CD4-positive, alpha-beta T cell treated with Interleukin-15 for 4 hours (primary cell): ENCODE data around the gene DRD4.

Source experiments
- DNase-seq: peaks from one replicate; pipeline ENCODE4 v3.0.0-alpha.2; 2020; ENCODE audit warnings: low spot score

Gene DRD4

DNA sequence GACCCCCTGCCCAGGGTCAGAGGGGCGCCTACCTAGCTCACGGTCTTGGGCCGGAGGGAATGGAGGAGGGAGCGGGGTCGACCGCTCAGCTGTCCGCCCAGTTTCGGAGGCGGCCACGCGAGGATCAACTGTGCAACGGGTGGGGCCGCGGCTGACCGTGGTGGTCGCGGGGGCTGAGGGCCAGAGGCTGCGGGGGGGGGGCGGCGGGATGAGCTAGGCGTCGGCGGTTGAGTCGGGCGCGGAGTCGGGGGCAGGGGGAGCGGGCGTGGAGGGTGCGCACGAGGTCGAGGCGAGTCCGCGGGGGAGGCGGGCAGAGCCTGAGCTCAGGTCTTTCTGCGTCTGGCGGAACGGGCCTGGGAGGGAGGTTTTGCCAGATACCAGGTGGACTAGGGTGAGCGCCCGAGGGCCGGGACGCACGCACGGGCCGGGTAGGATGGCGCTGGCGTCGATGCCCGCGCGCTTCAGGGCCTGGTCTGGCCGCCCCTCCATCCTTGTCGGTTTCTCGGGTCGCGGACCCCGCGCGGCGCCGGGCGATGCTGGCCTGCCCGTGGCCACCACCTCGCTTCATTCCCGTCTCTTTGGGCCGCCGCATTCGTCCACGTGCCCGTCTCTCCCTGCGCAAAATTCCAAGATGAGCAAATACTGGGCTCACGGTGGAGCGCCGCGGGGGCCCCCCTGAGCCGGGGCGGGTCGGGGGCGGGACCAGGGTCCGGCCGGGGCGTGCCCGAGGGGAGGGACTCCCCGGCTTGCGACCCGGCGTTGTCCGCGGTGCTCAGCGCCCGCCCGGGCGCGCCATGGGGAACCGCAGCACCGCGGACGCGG lies at the start of gene DRD4:
DRD4 (plus strand) TSS at position 759 of the 822 bp plus-strand sequence; CDS start at position 795, 36 bp downstream.
- no peak for DNase-seq

DNA sequence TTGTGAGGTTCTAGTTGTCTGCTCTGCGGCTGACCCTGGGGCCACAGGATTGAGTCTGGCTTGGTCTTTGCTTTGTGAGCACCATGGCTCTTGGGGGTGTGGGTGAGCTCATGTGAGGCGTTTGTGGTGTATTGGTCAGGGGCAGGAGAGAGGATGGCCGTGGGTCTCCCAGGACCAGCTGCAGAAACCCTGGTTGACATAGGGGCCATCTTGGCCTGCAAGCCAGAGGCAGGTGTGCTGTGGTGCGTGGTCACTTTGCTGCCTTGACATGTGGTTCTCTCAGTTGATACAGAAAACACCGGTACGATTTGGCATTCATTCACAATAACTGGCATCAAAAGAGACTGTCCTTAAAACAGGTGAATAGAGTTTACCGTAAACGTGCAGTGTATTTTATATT lies 49.5 kb upstream of the DRD4 start:
- DNase-seq: no peak

DNA sequence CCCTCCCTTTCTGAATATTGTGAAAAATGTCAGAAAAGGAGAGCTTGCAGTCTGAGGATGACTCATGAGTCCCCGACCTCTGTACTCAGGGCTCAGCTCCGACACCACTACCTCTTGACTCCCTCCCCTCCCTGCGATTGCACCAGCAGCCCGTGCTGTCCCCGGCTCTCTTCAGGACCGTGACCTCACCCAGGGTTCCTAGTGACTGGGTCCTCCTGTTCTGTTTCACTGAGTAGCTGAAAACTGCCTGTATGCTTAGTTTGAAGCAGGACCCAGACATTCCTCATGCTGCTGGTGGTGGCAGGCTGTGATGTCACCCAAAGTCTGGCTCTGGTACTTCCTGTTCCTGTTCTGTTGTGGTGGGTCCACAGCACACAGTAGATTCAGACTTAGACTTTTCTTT lies 49.1 kb upstream of the DRD4 start:
- peak; percentile 74 for DNase-seq

DNA sequence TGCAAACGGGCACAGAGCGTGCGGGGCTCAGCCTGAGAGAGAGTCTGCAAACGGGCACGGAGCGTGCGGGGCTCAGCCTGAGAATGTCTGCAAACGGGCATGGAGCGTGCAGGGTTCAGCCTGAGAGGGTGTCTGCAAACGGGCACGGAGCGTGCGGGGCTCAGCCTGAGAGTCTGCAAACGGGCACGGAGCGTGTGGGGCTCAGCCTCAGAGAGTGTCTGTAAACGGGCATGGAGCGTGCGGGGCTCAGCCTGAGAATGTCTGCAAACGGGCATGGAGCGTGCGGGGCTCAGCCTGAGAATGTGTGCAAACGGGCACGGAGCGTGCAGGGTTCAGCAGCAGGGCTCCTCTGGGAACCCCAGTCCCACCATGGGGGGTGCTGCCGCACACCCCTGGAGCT lies 47.3 kb upstream of the DRD4 start:
- no peak for DNase-seq

DNA sequence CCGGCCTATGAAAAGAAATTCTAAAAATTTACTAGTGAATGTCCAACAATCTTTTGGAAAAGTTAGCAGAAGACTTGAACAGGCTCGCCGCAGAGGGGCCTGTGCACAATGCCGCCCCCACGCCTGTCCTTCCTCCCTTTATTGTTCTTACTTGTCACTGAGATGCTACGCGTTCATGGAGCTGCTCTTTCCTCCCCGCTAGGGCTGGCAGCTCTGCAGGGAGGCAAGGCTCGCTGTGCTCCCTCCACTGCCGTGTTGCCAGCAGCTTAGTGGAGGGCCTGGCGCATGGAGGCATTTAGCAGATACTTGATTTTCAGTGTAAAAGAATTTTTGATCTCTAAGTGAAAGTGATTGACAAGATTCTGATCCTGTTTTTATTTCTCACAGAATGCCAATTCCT lies 46.1 kb upstream of the DRD4 start:
- no peak for DNase-seq

DNA sequence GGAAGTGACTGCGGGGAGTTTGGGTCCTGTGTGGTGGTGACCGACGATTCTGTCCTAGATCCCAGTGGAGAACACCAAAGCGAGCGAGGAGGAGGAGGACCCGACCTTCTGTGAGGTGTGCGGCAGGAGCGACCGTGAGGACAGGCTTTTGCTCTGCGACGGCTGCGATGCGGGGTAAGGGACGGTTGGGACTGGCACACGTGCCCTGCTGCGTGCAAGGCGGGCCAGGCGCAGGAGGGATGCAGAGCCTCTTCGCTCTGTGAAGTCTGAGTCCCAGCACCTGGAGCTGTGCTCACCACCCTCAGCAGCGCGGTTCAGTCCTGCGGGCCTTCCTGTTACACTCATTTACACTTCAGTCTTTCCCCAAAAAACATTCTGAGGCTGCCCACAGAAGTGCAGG lies 44.6 kb upstream of the DRD4 start:
- DNase-seq: no peak

DNA sequence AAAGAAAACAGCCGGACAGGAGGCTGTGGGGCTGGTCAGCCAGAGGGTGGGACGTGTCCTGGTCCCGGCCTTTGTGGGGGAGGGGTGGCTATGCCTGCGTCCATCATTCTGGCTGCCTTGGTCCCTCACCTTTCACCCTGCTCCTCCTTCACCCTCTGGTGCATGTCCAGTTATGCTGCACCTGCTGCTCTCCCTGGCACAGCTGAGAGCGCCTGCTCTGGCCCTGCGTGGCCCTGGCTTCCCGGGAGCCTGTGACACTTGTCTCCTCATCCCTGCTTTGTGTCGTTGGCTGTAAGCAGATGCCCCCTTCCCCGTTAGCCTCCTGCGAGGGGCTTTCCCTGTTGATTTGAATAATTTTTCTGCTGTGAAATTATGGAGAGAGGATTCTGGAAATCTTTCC lies 44.2 kb upstream of the DRD4 start:
- no peak for DNase-seq

DNA sequence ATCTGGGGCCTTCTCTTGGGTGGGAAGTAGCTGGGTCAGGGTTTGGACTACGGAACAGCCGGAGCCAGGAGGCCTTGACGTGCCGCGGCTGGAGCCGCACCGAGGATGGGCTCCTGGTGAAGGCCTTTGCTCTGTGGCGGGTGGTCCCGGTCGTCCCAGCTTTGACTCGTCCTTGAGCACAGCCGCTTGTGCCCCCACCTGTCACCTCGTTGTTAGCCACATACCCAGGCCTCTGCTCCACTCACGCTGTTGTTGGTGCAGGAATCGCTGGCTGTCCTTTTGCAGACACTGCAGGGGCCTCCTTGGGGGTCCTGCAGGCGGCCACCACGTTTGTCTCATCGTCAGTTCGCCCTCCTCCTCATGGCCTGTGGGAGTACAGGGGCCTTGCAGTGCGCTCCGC lies 43.7 kb upstream of the DRD4 start:
- DNase-seq: no peak

DNA sequence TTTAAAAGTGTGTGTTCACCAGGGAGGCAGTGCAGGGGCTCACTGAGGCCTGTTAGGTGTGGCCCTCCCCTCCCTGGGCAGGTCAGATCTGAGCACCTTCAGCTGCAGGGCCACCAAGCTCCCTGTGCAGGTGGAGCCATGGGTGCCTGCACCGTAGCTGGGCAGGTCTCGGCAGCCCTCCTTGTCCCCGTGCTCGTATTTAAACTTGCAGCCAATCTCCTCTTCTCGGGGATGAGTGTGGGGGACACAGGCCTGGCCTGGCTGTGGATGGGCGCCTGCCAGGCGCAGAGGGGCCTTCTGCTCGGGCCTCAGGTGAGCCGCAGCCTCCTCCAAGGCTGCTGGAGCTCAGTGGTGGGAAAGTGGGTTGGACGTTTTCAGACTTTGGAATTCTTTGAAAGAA lies 41.7 kb upstream of the DRD4 start:
- no peak for DNase-seq

DNA sequence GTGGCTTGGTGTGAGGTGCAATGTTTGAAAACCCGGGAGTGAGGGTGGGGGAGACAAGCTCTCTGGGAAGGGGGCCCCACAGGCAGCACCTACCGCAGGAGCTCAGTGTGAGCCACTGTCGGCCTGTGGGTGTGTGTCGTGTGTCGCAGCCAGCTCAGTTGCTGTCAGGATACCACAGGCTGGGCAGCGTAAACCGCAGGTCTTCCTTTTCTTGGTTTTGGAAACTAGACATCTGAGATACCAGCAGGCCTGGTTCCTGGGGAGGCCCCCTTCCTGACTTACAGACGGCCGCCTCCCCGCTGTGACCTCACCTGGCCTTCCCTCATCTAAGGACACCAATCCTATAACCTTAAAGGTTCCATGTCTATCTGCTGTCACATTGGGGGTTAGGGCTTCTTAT lies 40.7 kb upstream of the DRD4 start:
- DNase-seq: no peak

DNA sequence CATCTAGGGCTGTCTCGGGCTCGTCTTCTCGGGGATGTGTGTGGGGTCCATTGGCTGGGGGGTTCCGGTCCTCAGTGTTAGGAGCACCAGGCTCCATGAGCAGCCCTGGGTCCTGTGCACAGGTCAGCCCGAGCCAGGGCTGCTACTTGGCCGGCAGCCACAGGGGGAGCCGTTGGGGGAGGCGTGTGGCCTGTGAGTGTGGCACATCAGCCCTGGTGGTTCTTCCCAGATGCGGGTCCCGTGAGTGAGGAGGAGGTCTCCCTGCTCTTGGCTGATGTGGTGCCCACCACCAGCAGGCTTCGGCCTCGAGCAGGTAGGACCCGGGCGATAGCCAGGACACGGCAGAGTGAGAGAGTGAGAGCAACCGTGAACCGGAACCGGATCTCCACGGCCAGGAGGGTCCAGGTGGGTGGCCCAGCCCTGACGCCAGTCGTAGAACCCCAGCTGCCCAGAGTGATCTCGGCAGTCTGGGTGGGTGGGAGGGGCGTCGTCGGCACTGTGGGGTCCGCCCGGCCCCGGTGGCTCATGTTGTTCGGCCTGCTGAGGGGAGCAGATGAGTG lies 39.8 kb upstream of the DRD4 start:
- no peak for DNase-seq

DNA sequence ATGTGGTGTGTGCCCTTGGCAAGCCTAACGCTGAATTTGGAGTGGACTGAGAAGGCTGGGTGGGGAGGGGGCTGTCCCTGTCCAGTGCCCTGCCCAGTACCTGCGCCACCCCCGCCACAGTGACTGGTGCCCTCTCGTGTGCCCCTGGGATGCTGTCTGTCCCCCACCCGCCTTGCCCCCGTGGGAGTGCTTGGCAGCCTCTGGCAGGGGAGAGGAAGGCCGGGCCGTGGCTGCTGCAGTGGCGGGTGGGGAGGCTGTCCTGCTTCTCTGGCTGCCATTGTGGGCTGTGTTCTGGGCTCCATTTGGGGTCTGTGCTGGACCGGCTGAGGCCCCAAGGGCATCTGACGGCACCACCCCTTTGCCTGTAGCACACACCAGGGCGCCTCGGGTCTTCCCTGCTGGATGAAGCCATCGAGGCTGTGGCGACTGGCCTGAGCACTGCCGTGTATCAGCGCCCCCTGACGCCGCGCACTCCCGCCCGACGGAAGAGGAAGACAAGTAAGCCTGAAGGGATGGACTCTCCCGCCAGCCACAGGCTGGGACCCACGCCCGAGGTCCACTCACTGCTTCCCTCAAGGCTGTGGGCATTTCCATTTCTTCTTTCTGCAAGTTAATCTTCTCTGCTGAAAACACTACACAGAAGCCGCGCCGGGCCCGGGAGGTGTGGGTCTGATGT lies 38.9 kb upstream of the DRD4 start:
- no peak for DNase-seq

DNA sequence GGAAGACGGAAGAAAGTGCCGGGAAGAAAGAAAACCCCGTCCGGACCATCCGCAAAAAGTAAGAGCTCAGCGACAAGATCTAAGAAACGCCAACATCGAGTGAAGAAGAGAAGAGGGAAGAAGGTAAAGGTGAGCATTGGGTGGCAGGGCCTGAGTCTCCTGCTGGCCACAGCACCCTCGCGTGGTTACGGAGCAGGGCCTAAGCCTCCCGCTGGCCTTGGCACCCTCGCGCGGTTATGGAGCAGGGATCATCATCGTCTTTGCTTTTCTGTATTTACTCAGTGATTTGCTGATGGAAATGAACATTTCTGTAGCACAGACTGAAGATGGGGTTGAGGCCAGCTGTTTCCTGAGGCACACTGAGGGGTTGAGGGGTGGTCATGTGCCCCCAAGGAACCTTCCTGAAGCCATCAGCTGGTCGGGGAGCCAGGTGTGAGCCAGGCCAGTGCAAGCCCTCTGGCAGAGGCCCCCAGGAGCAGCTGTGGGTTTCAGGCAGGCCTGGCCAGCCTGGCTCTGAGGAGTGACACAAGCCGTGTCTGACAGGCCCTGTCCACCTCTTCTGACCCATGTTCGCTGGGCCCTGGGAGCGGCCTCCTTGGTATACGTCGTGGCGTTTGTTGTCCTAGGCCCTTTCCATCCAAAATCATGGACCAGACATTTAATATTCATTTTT lies 35.4 kb upstream of the DRD4 start:
- DNase-seq: no peak

DNA sequence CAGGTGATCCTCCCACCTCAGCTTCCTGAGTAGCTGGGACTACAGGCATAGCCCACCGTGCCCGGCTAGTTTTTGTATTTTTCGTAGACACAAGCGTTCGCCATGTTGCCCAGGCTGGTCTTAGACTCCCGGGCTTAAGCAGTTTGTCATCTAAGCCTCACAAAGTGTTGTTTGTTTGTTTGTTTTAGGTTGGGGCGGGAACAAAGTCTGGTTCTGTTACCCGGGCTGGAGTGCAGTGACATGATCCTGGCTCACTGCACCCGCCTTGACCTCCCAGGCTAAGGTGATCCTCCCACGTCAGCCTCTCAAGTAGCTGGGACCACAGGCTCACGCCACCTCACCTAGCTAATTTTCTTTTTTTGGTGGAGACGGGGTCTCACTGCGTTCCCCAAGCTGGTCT lies 33.9 kb upstream of the DRD4 start:
- DNase-seq: no peak

DNA sequence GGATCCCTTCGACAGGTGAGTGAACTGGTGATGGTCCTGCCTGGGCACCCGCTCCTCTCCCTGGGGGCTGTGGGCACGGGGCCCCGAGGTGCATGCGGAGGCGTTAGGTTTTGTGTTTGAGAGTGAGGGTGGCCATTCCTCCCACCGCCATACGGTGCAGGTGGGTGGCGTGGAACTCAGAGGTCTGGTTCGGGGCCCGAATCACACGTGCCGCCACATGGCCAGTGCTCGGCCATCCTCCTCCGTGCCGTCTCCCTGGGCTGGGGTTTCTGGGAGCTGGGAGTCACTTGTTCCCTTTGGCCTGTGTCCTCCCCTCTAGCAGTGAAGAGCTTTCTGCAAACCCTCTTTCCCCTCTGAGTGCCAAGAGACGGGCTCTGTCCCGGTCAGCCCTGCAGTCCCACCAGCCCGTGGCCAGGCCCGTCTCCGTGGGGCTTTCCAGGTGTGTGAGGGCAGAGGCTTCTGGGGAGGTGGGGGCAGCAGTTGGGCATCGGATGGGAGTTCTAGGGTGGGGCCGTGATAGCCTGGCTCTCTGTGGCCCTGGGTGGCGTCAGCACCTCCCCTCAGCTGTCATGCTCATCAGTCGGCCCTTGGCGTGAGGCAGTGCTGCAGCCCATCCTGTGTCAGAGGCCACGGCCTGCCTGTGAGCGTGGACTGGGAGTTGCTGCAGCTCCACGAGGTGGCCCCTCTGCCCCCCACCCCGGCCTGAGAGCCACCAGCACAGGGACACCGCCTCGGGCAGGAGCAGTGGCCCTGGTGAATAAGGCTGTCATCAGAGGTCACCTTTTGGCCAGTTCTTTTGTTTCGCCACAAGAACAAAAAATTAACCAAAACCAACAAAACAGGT lies 31.6 kb upstream of the DRD4 start:
- DNase-seq: no peak

DNA sequence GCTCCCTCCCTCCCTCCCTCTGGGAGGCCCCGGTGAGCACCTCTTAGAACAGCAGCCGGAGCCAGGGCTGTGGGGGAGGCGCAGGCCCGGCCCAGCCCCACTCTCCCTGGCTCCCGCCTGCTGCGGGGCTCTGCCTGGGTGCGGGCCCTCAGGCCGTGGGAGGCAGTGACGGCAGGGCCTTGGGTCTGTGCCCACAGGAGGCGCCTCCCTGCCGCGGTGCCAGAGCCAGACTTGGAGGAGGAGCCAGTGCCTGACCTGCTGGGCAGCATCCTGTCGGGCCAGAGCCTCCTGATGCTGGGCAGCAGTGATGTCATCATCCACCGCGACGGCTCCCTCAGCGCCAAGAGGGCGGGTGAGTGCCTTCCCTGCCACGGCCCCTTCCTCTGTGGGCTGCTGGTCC lies 30.8 kb upstream of the DRD4 start:
- DNase-seq: no peak

DNA sequence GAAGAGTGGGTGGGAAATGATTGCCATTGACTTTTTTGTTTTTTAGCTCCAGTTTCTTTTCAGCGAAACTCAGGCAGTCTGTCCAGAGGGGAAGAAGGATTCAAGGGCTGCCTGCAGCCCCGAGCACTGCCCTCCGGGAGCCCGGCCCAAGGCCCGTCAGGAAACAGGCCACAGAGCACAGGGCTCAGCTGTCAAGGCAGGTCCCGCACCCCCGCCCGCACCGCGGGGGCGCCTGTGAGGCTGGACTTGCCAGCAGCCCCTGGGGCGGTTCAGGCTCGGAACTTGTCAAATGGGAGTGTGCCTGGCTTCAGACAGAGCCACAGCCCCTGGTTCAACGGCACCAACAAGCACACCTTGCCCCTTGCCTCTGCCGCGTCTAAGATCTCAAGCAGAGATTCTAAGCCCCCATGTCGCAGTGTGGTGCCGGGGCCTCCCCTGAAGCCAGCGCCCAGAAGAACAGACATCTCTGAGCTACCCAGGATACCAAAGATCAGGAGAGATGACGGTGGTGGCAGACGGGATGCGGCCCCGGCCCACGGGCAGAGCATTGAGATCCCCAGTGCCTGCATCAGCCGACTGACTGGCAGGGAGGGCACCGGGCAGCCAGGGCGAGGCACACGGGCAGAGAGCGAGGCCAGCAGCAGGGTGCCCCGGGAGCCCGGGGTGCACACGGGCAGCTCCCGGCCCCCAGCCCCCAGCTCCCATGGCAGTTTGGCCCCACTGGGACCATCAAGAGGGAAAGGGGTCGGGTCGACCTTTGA lies 29.9 kb upstream of the DRD4 start:
- DNase-seq: no peak

DNA sequence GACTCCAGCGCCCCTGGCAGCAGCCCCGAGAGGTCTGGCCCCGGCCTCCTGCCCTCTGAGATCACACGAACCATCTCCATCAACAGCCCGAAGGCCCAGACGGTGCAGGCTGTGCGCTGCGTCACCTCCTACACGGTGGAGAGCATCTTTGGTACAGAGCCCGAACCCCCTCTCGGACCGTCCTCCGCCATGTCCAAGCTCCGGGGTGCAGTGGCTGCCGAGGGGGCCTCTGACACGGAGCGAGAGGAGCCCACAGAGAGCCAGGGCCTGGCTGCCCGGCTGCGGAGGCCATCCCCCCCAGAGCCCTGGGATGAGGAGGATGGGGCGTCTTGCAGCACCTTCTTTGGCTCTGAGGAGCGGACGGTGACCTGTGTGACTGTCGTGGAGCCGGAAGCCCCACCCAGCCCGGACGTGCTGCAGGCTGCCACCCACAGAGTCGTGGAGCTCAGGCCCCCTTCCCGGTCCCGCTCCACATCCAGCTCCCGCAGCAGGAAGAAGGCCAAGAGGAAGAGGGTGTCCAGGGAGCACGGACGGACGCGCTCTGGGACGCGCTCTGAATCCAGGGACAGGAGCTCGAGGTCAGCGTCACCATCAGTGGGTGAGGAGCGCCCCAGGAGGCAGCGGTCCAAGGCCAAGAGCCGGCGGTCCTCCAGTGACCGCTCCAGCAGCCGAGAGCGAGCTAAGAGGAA lies 29.0 kb upstream of the DRD4 start:
- no peak for DNase-seq

DNA sequence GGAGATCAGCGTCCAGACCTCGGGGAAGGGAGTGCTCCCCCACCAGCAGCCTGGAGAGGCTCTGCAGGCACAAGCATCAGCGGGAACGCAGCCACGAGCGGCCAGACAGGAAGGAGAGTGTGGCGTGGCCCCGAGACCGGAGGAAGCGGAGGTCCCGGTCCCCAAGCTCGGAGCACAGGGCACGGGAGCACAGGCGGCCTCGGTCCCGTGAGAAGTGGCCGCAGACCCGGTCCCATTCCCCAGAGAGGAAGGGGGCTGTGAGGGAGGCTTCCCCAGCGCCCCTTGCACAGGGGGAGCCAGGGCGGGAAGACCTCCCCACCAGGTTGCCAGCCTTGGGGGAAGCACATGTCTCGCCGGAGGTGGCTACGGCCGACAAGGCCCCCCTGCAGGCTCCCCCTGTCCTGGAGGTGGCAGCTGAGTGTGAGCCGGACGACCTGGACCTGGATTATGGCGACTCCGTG lies 28.2 kb upstream of the DRD4 start:
- DNase-seq: no peak

DNA sequence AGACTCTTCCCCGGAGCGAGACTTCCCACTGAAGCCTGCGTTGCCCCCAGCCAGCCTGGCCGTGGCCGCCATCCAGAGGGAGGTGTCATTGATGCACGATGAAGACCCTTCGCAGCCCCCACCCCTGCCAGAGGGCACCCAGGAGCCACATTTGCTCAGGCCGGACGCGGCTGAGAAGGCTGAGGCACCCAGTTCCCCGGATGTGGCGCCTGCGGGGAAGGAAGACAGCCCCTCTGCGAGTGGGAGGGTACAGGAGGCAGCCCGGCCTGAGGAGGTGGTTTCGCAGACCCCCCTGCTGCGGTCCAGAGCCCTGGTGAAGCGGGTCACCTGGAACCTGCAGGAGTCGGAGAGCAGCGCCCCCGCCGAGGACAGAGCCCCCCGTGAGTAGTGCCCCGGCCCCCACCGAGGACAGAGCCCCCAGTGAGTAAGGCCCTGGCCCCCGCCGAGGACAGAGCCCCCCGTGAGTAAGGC lies 27.7 kb upstream of the DRD4 start:
- no peak for DNase-seq
